GM12878 (cell line): ENCODE results near the gene IL1RAPL1. TPM values are rescaled to one million over a fixed set of nuclear protein-coding genes. Genes with fewer than 3 reads are reported as not detected.

Experiments used
- ATAC-seq: fragments of 200-7000 bp; cut with Tn5 transposase; 3 replicates; pipeline ENCODE4 v1.9.1; 2020; ENCODE audit warnings: mild to moderate bottlenecking, moderate library complexity
- BruUV-seq: library from RNA; stranded (reverse); fragments of 400-500 nt; replicated peaks from 2 replicates; lab custom pipeline; 2021; lab: Mats Ljungman, UMichigan
- CTCF ChIA-PET: fragments of 300-600 bp; sonication (Branson Sonifier 250); formaldehyde crosslinking; extraction: SDS; loops from one replicate; lab custom pipeline; 2021; ENCODE audit warnings: inconsistent platforms; lab: Yijun Ruan, JAX
- POLR2A ChIA-PET: fragments of 350-600 bp; formaldehyde crosslinking; extraction: SDS; loops from one replicate; lab custom pipeline; 2021; ENCODE audit warnings: inconsistent platforms; lab: Charles Lee
- RAD21 ChIA-PET: fragments of 300-600 bp; sonication (Branson Sonifier 250); formaldehyde crosslinking; loops from one replicate; lab custom pipeline; 2023; ENCODE audit warnings: antibody characterized with exemption; ENCODE audit not compliant: unreplicated experiment; lab: Charles Lee
- SMC1A ChIA-PET: fragments of 300-600 bp; sonication (Branson Sonifier 250); formaldehyde crosslinking; loops from one replicate; lab custom pipeline; 2023; ENCODE audit not compliant: unreplicated experiment, uncharacterized antibody; lab: Charles Lee
- DNase-seq: peaks from one replicate; pipeline ENCODE4 v3.0.0-alpha.2; 2011; ENCODE audit warnings: low read depth, low spot score
- FAIRE-seq: peaks from 3 replicates; lab custom pipeline; 2011; peaks lifted over from hg19 to GRCh38; lab: Jason Lieb, UNC
- H2AFZ ChIP-seq: 2 replicates; pipeline ENCODE4 v1.6.0; 2011; ENCODE audit warnings: low read depth, low read length, control low read depth; ENCODE audit not compliant: control insufficient read depth
- H3K27ac ChIP-seq: 2 replicates; pipeline ENCODE4 v1.5.1; 2011; ENCODE audit warnings: control low read depth; ENCODE audit not compliant: control insufficient read depth, insufficient read depth
- H3K27me3 ChIP-seq, 2 experiments: replicated peaks in 1 of 2; 2 replicates each; pipeline versions ENCODE4 v1.6.0 to v1.6.1; 2011; ENCODE audit warnings: low read length in 1 of 2; ENCODE audit not compliant: control insufficient read depth in 2 of 2, insufficient read depth in 2 of 2
- H3K36me3 ChIP-seq, 2 experiments: 2 replicates each; pipeline ENCODE4 v1.5.1; 2011; ENCODE audit warnings: low read length in 1 of 2; ENCODE audit not compliant: control insufficient read depth in 2 of 2, insufficient read depth in 2 of 2
- H3K4me1 ChIP-seq: 2 replicates; pipeline ENCODE4 v1.6.1; 2011; ENCODE audit warnings: mild to moderate bottlenecking, low read length, moderate library complexity, mixed read lengths; ENCODE audit not compliant: control insufficient read depth, insufficient read depth
- H3K4me2 ChIP-seq: 2 replicates; pipeline ENCODE4 v1.6.0; 2011; ENCODE audit warnings: control low read depth; ENCODE audit not compliant: control insufficient read depth, insufficient read depth
- H3K4me3 ChIP-seq: fragments of 200-600 bp; sonication (generic); 2 replicates; pipeline ENCODE4 v1.5.1; 2016
- H3K79me2 ChIP-seq: 2 replicates; pipeline ENCODE4 v1.6.0; 2011; ENCODE audit warnings: low read length; ENCODE audit not compliant: control insufficient read depth, insufficient read depth
- H3K9ac ChIP-seq: 2 replicates; pipeline ENCODE4 v1.8.0; 2011; ENCODE audit warnings: low read length, control low read depth, mixed read lengths; ENCODE audit not compliant: control insufficient read depth, insufficient read depth
- H3K9me3 ChIP-seq: replicated peaks from 3 replicates; pipeline ENCODE4 v1.5.1; 2011; ENCODE audit warnings: mild to moderate bottlenecking, low read length; ENCODE audit not compliant: control insufficient read depth, insufficient read depth
- H4K20me1 ChIP-seq: 2 replicates; pipeline ENCODE4 v1.6.0; 2011; ENCODE audit not compliant: control insufficient read depth, insufficient read depth
- ATF7 ChIP-seq: fragments of 450-650 bp; IDR thresholded peaks from 2 replicates; pipeline ENCODE4 v1.6.1; 2016; ENCODE audit warnings: low read depth, mild to moderate bottlenecking
- BMI1 ChIP-seq: fragments of 450-650 bp; IDR thresholded peaks from 2 replicates; pipeline ENCODE4 v1.6.1; 2016; ENCODE audit warnings: mild to moderate bottlenecking, moderate library complexity, borderline replicate concordance
- CHD4 ChIP-seq: fragments of 200-600 bp; sonication (generic); IDR thresholded peaks from 2 replicates; pipeline ENCODE4 v1.6.1; 2016; ENCODE audit warnings: mild to moderate bottlenecking
- GATAD2B ChIP-seq: fragments of 450-650 bp; conservative IDR thresholded peaks from 2 replicates; pipeline ENCODE4 v1.6.1; 2017; ENCODE audit warnings: low read depth, mild to moderate bottlenecking, moderate library complexity
- PKNOX1 ChIP-seq: fragments of 450-650 bp; IDR thresholded peaks from 2 replicates; pipeline ENCODE4 v1.6.1; 2016; ENCODE audit warnings: mild to moderate bottlenecking
- RCOR1 ChIP-seq: conservative IDR thresholded peaks from 2 replicates; pipeline ENCODE4 v1.6.1; 2012; ENCODE audit warnings: low read depth, low read length, improper control_type of control experiment
- SMC3 ChIP-seq: IDR thresholded peaks from 2 replicates; pipeline ENCODE4 v1.6.1; 2011; ENCODE audit warnings: low read length, improper control_type of control experiment, borderline replicate concordance
- STAT3 ChIP-seq: IDR thresholded peaks from 2 replicates; pipeline ENCODE4 v1.6.1; 2011; ENCODE audit warnings: low read depth, low read length, improper control_type of control experiment
- TARDBP ChIP-seq: IDR thresholded peaks from 2 replicates; pipeline ENCODE4 v1.6.1; 2016; ENCODE audit warnings: borderline replicate concordance
- WGBS: methylation state at CpG from one replicate; pipeline ENCODE4 v1.1.6; 2016; ENCODE audit warnings: low lambda C conversion rate; ENCODE audit not compliant: insufficient replicate concordance, insufficient coverage; ENCODE audit errors: missing lambda C conversion rate; 5-methylcytosine and 5-hydroxymethylcytosine counted together
- in situ Hi-C: fragments of 300-500 bp; cut with MboI; formaldehyde crosslinking; loops from 9 replicates; pipeline ENCODE4 v1.14.3; 2018; ENCODE audit warnings: mixed read lengths
- intact Hi-C: fragments of 100-400 bp; cut with micrococcal nuclease; formaldehyde crosslinking; loops from one replicate; pipeline ENCODE4 v1.14.2; 2022; ENCODE audit not compliant: unreplicated experiment
- polyA plus RNA-seq, 11 experiments: library from polyadenylated mRNA; depleted of rRNA in 4 of 11; unstranded in 6 of 11; stranded (reverse) in 5 of 11; fragments of >200 nt; fragmentation: Nextera tagmentation in 4 of 11; fragmentation: Illumina TruSeq in 1 of 11; extraction: Ambion mirVana in 4 of 11; extraction: Trizol in 1 of 11; gene quantifications; 1 replicate in 1 of 11; 2 replicates in 10 of 11; pipeline versions ENCODE4 v1.2.1 to v1.2.3, GENCODE V29; 2011 to 2016; ENCODE audit warnings: inconsistent platforms in 2 of 11, missing spikeins in 2 of 11, low read depth in 1 of 11
- total RNA-seq, 4 experiments: library from RNA; depleted of rRNA in 3 of 4; stranded (reverse); fragments of >200 nt in 3 of 4; fragmentation: Illumina TruSeq in 1 of 4; extraction: Trizol in 1 of 4; gene quantifications; 2 replicates each; pipeline versions ENCODE4 v1.2.1 to v1.2.3, GENCODE V29; 2013 to 2021
- TF ChIP-seq, protein P1 (sequence below): fragments of 450-650 bp; IDR thresholded peaks from 2 replicates; pipeline ENCODE4 v1.6.1; 2017; ENCODE audit warnings: low read depth, mild to moderate bottlenecking, moderate library complexity

Gene IL1RAPL1
- total and polyA plus RNA-seq, 10 of the 15 experiments (the other 5 are each of a cell fraction or from before 2014, with no cell fraction given): not detected

- ChIA-PET RAD21 (no interaction called here), CTCF (interaction anchor here (0.7 kb wide), 1 partner anchor 1322 kb away, joined by 3 read pairs; no protein-coding TSS in a partner anchor), POLR2A (interaction anchor here (0.6 kb wide), 1 partner anchor 137 kb away, joined by 8 read pairs; no protein-coding TSS in a partner anchor), SMC1A (interaction anchor here (0.6 kb wide), 1 partner anchor 1651 kb away, joined by 4 read pairs; no protein-coding TSS in a partner anchor)
- ATAC-seq (no peak), DNase-seq (no peak)
- H3K4me3 ChIP-seq: no peak overlapping the region
- H3K36me3 ChIP-seq: no peaks in the 10 kb centered on the region
- H3K27ac ChIP-seq: no peak overlapping the region
- H3K9ac ChIP-seq: no peak overlapping the region
- H3K79me2 ChIP-seq: no peaks in the 10 kb centered on the region
- 3% methylated on average over 2 of the region's 2 CpGs for WGBS
- BruUV-seq: no TSS peak
- H2AFZ ChIP-seq: no peak overlapping the region
- H3K9me3 ChIP-seq: no peaks in the 10 kb centered on the region
- H4K20me1 ChIP-seq: no peaks in the 10 kb centered on the region
- H3K4me2 ChIP-seq: no peak overlapping the region
- intact Hi-C loops: no loop called here
- TF ChIP-seq, protein P1, sequence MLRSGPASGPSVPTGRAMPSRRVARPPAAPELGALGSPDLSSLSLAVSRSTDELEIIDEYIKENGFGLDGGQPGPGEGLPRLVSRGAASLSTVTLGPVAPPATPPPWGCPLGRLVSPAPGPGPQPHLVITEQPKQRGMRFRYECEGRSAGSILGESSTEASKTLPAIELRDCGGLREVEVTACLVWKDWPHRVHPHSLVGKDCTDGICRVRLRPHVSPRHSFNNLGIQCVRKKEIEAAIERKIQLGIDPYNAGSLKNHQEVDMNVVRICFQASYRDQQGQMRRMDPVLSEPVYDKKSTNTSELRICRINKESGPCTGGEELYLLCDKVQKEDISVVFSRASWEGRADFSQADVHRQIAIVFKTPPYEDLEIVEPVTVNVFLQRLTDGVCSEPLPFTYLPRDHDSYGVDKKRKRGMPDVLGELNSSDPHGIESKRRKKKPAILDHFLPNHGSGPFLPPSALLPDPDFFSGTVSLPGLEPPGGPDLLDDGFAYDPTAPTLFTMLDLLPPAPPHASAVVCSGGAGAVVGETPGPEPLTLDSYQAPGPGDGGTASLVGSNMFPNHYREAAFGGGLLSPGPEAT: no peak
- TF ChIP-seq ATF7 (no peak), STAT3 (no peak), SMC3 (no peak), BMI1 (no peak), PKNOX1 (no peak), GATAD2B (no peak), CHD4 (no peak), TARDBP (no peak), RCOR1 (no peak)
- TF ChIP-seq, all 136 proteins: peak for 0
- in situ Hi-C loops: no loop called here
- Histone ChIP-seq H3K4me1 (no peaks in the 10 kb centered on the region), H3K27me3 (no peaks in the 10 kb centered on the region)
- no peak for FAIRE-seq
These were observed 452.3 kb downstream of the IL1RAPL1 start for GRCh38 chrX:29039501-29039900.
